NCI-H82 treated with DMSO at 0.1 percent for 48 hours (cell line): Measurements from ENCODE around the gene HSPA14.
"Not testable (repeated sequence)": the region's sequence is repeated elsewhere in the genome, so short reads cannot be mapped to it uniquely, and the experiment has no call there.

Experiments used
- DNase-seq: peaks from one replicate; lab custom pipeline; 2025; ENCODE audit not compliant: unreplicated experiment; lab: John Stamatoyannopoulos, UW

Gene HSPA14

DNA sequence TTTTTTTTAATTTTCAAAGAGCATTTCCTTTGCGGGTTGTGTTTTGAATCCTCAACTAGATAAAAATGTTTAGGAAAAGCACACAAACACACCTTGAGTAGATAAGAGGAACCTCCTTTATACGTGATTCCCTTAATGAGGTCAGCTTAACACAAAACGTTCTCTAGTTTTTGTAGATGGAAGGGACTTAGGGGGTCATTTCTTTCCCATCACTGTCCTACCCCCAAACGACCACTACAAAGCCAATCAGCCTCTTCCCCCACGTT is 41.8 kb downstream of the HSPA14 start:
- DNase-seq, result no peak

DNA sequence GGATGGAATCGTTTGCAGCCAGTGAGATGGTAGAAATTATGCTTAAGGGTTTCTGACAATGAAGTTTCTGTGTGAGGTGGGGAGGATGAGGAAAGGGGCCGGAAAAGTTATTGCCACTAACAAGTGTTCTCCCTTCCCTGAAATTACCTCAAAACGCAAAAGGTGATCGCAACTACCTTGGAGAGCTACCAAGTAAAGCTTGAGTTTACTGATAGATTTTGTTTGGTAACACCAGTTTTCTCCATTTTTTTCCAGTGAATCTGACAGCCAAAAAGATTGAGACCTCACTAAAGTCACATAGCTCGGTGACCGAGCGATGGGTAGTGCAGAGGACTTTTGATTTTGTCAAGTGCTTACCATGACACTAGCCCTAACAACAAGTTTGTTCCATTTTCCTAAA is 42.1 kb downstream of the HSPA14 start:
- DNase-seq, result no peak

DNA sequence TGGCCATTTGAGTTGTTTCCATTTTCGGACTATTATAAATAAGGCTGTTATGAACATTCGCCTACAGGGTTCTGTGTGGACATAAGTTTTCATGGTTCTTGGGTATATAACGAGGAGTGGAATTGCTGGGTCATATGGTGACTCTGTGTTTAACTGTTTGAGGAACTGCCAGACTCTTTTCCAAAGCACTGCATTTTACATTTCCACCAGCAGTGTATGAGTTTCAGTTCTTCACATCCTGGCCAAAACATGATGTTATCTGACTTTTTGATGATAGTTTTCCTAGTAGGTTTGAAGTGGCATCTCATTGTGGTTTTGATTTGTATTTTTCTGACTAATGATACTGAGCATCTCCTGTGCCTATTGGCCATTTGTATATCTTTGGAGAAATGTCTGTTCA is 46.0 kb downstream of the HSPA14 start:
- no peak for DNase-seq

DNA sequence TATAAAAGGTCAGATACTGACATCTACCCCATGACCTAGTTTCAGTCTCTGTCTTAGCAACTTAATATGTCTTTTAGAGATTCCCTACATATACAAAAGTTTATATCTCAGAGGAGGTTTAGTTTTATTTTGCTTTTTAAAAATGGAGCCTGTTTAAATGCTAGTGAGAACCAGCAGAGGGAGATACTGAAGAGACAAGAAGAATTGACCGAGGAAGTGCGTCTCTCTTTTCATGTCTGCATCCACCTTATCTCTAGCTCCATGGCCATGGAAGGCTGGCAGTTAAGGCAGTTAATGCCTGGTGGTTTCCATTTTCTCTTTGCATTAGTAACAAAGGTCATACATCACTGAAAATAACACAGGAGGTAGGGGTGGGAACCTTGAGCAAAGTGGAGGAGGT is 51.2 kb downstream of the HSPA14 start:
- DNase-seq, result no peak

DNA sequence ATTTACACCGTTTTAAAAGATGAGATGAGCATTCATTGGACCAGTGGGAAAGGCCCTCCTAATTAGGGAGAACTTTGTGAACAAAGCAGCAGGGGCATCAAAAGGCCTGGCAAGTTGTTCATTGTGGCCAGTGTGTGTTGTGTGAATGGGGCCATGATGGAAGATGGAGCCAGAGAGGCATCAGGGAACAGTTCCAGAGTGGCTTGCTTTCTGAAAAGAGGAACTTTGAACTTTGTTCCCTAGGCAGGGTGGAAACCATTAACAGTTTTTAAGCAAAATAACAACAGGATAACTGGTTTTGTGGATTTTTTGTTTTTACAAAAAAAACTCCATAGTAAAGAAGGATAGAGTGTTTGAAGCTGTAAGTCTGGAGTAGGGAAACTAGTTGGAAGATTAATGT is 53.0 kb downstream of the HSPA14 start:
- DNase-seq, result no peak

DNA sequence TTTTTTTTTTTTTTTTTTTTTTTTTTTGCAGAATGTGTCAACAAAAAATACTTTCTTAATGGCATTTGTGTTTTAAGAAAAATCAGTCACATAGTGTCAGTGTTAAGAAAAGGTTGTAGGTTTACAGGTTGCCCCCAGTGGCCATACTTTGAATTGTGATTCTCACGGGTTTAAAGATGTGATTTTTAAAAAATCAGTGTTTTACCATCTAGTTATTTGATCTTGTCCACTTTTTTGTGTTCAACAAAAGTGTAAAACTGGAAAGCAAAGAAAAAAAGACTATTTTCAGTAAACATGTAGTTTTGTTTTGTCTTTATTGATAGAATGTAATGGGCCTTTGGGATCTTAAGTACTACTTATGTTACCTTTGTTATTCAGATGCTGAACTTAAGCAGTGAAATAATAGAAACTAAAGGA is 66.2 kb downstream of the HSPA14 start:
- no peak for DNase-seq

DNA sequence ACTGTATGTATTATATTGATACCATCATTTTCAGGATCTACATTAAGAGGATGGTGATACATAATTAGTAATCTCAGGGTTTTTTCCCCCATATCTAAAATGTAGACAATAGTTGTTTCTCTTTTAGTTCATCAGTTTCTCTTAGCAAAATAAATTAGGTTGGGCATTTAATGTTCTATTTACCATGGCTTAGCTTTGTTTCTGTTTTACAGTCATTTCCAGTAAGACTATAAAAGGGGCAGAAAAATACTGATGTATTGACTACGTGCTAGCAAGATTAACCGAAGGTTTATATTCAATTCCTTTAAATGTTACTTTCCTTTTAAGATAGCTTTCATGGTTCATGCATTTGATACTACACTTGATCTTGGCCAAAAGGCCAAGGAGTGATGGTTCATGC is 66.8 kb downstream of the HSPA14 start:
- no peak for DNase-seq

DNA sequence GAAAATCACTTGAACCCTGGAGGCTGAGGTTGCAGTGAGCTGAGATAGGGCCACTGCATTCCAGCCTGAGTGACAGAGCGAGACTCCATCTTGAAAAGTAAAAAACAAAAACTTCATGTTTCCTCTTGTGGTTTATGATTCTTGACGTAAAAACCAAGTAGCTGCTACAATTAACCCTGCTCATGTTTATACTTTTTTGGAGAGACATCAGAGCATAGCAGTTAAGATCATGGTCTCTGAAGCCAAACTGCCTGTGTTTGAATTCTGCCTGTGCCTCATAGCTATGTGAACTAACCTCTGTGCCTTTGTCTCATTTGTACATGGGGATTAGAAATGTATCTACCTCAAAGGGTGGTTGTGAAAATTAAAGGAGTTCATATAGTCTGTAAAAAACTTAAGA is 67.8 kb downstream of the HSPA14 start:
- DNase-seq, result no peak

DNA sequence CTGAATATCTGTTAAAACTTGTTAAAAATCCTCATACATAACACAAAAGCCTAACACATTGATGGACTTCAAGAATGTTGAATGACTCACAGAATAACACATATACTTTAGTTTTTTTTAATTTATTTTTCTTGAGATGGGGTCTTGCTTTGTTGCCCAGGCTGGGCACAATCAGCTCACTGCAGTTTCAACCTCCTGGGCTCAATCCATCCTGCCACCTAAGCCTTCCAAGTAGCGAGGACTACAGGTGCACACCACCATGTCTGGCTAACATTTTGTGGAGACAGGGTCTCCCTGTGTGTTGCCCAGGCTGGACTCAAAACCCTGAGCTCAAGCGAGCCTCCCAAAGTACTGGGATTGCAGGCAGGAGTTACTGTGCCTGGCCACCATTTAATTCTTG is 68.7 kb downstream of the HSPA14 start:
- no peak for DNase-seq

DNA sequence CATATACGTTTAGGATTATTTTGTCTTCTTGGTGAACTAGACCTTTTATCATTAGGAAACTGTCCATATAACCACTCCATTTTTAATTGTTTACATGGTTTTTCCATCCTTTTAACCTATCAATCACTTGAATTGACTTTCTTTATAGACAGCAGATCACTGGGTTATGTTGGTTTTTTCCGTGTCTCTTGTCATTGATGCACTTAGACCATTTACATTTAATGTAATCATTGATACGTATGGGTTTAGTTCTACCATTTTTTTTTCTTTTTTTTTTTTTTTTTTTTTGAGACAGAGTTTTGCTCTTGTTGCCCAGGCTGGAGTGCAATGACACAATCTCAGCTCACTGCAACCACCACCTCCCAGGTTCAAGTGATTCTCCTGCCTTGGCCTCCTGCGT is 69.5 kb downstream of the HSPA14 start:
- not testable (repeated sequence) for DNase-seq

DNA sequence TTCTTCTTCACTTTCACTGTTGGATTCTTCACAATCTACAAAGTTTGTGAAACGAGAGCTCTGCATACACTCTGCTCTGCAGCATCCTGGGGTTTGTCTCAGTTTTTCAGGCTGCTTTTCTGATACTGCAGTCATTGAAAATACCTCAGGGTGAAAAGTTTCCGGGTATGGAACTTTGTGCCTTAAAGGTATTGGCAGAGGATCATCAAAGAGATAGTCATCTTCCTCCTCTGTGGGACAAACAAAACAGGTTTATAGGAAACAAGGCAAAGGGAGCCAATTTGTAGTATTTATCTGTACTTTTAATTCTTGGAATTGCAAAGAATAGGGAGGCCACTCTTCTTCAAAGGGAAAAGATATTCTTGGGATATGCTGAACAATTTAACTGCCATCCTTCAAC is 71.0 kb downstream of the HSPA14 start:
- no peak for DNase-seq

DNA sequence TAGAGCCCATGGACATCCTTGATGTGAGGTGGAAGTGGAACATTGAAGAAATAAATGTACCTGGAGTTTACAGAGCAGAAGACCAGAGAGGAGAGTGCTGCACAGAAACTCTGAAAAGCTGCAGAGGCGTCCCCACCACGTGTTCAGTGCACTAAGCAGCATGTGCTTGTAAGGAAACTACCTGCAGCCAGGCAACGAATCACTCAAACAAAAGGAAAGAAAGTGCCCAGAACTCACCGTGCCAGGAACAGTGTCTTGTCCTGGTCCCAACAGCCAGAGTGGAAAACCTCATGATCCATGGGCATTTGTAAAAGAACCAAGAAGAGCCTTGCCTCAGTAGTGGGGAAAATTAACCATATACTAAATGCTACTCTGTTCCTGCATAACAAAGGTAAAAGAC is 72.8 kb downstream of the HSPA14 start:
- DNase-seq, result no peak

DNA sequence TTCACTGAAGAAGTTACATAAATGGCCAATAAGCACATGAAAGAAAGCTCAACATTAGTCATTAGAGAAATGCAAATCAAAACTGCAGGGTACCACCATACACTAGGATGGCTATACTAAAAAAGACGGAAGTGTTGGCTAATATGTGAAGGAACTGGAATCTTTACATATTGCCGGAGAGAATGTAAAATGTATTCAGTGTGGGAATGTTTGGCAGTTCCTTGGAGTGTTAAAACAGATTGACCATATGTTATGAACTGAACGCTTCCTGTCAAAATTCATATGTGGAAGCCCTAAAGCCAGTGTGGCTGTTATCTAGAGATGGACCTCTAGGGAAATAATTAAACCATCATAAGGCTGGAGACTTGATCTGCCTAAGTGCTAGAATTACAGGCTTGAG is 73.7 kb downstream of the HSPA14 start:
- DNase-seq, result no peak

DNA sequence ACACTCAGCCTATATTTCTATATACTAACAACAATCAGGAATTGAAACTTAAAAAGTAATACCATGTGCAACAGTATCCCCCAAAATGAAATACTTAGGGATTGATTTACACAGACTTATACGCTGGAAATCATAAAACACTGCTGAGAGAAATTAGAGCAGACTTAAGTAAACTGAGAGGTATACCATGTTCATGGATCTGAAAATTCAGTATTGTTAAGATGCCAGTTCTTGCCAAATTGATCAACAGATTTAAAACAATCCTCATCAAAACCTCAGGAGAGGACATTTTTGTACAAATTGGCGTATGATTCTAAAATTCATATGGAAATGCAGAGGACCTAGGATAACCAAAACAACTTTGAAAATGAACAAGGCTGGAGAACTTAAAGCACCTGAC is 78.5 kb downstream of the HSPA14 start:
- DNase-seq, result no peak

DNA sequence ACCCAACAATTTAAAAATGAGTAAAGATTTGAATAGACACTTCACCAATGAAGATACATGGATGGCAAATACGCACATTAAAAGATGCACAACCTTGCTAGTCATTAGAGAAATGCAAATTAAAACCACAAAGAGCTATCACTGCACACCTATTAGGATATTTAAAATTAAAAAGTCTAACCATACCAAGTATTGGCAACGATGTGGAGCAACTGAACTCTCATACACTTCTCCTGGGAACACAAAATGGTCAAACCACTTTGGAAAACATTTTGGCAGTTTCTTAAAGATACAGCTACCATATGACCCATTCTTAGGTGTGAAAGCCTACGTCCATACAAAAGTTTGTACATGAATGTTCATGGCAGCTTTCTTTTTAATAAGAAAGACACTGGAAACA is 79.7 kb downstream of the HSPA14 start:
- DNase-seq, result no peak

DNA sequence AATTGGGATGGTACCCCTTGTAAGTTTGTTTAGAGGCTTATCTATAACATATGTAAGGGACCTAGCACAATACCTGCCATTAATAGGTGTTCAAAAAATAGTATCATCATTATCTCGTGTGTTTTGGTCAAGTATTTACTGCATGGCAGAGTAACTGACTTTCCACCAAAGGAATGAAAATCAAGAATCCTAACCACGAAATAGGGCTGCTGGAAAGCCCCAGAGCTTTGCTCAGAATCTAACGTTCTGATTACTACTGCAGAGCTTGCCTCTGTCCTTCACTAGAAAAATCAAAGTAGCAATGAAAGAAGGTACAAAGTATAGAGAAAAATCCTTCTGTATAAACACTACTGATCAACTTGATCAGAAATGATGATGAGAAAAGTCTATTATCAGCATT is 80.9 kb downstream of the HSPA14 start:
- no peak for DNase-seq
